NK-92 (cell line): ENCODE measurements around the gene MYB.
"Not testable (repeated sequence)": the region's sequence is repeated elsewhere in the genome, so short reads cannot be mapped to it uniquely, and the experiment has no call there.

ENCODE experiments used
- DNase-seq: peaks from one replicate; lab custom pipeline; 2025; ENCODE audit not compliant: unreplicated experiment; lab: John Stamatoyannopoulos, UW

The MYB gene

DNA sequence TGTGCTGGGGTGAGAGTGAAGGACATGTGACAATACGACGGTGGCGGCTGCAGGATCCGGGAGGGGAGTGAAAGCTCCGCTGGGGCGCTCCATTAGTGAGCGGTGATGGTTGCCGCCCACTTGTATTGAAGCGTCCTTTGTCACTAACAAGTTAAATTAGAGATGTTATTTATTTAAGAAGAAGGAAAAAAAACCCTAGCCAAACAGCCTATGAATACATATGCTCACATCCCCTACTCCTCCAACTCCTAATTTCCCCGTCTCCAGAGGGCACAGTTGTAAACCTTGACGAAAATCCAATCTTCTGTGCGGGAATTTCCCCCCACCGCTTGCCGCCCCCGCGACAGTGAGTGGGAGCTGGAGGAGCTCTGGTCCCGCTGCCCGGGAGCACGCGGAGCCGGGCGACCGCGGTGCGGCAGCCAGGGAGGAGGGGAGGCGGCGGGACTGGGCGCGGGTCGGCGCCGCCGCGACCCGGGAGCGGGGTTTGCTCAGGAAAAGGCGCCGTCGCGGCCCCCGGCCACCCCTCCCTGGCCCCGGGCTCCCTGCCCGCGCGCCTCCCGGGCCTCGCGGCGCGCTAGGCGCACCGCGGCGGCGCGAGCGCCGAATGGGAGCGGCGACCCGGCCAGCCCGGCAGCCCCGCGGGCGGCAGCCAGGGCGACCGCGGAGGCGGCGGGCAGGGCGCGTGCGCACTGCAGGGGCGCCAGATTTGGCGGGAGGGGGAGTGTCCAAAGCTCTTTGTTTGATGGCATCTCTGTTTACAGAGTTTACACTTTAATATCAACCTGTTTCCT lies at the start of gene MYB:
Gene MYB, plus strand, starts transcription at position 767 of the 791 bp plus-strand sequence. CDS start 206 bp downstream, outside the sequence.
- no peak for DNase-seq

DNA sequence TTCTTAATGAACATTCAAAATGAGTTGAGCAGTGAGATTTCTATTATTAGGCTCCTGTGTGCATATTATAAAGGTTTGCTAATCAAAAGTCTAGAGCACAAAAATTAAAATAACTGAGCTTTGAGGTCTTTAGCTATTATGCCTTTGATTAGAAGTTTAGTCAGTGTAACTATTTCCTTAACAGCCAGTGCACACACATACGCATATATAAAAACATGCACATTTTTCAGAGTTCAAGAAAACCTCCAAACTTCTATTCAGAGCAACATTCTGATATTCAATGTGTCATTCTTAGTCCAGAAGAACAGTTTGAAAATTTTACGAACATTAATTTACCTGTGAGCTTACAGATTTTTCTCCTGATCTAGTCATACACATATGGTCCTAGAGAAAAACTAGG lies 48.3 kb upstream of the MYB start:
- no peak for DNase-seq

DNA sequence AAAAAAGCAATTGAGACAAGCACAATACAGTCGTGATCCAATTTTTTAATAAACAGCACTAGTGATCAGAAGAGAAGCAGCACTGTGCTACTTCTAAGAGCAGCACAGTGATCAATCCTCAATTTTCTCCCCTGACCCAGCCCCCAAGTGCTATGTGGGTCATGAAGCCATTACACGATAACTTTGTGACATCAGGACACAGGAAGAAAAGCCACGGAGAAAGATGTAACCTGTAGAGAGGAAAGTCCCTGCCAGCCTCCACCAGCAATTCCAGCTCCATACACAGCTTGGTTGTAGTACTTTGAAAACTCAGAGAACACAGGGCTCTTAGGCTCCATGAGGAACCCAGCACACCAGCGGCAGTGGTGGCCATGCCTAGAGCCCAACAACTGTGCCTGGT lies 45.3 kb upstream of the MYB start:
- no peak for DNase-seq

DNA sequence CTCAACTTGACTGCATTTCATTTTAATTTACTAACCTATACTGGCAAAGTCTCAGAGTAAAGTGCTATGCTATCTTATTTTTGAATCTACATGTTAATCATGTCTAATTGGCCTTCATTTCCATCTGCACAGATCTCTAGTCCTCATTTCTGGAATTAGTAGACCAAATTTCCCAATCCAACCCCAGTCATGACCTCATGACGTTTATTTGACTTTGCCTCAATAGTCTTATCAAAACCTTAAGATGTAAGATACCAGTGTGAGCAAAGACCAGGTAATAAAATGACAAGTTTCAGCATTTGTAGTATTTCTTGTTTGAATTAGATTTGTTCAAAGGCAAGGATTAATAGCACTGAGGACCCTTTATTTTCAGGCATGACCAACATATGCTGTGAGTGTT lies 43.3 kb upstream of the MYB start:
- no peak for DNase-seq

DNA sequence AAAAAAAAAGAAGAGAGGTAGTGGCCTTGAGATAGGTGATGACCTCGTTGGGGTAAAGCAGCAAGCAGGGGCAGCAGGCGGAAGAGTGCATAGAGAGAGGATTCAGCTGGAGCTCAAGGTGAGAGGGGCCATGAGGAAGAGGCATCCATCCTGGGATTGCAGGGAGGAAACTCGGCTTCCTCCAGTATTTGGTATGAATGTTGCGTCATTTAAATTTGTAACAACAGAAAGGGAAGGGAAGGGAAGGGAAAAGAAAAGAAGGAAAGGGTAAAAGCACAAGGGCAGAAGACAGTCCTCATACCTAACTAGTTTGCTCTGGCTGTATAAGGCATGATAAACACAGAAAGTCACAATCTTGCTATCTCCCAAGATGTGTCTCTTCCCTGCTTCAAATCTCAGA lies 39.9 kb upstream of the MYB start:
- DNase-seq, result no peak

DNA sequence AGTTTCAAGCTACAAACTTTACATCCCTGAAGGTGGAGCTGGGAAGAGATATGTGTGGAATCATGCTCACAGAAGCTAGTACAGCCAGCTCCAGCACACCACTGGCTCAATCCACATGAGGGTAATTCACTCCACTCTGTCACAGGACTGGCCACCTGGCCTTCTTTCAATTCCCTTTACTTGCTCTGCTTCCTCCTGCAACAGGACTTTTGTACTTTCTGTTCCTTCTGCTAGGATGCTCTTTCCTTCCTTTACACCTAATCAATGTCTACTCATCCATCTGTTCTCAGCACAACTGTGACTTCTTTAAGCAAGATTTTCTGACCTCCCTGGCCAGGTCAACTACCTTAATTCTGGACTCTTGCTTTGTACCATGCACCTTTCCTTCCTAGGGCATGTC lies 39.4 kb upstream of the MYB start:
- DNase-seq, result no peak

DNA sequence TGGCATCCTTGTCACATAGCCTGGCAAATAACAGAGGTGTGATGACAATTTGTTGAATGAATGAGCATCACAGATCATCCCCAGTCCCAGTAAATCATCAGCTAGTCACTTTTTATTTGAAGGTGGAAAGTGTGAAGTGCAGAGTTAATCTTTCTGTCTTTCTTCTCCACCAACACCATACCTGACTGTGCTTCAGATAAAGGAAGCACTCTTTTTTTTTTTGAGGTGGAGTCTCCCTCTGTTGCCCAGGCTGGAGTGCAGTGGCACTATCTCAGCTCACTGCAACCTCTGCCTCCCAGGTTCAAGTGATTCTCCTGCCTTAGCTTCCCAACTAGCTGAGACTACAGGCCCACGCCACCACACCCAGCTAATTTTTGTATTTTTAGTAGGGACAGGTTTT lies 38.9 kb upstream of the MYB start:
- not testable (repeated sequence) for DNase-seq

DNA sequence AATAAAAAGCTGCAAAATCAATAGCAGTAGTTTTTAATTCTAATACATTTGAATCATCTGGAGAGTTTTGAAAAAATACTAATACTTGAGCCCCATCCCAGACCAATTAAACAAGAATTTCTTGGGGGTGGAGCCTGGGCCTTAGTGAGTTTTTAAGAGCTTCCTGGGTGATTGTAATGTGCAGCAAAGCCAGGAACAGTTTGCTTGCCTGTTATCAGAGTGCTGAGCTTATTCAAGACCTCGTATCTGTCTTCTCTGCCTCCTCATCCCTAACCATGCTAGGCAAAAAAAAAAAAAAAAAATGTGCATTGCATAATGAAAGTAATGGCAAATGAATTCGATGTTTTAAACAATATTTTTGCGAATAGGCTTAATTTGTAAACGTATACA lies 36.4 kb upstream of the MYB start:
- no peak for DNase-seq

DNA sequence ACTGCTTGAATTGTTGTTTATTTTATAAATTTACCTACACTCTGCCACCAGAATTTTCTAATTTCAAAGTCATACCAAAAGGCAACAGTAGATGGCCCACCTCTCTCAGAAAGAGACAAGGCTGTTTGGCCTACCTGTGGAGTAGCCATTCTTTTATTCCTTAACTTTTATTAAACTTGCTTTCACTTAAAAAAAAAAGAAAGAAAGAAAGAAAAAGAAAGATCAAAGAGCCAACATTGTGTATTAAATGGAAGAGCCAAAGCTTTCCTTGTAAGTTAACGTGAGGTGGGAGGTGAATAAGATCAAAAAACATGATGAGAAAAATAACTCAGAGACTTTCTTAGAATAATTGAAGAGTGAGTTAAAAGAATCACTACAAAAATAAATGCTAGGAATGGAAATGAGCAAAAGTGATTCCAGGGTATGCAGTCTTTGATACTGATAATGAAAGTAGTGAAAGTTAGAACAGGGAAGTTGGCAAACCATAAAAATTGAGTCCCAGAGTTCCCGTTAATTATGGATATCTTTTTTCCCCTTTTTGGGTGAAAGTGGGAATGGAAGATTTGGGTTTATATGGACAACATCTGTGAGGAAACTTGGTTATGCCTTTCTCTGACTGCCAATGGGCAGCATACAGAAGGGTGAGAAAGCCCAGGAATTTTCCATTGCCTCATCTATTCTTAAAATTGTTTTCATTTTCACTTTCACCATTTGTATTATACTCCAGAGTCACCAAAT lies 35.9 kb upstream of the MYB start:
- DNase-seq, result no peak

DNA sequence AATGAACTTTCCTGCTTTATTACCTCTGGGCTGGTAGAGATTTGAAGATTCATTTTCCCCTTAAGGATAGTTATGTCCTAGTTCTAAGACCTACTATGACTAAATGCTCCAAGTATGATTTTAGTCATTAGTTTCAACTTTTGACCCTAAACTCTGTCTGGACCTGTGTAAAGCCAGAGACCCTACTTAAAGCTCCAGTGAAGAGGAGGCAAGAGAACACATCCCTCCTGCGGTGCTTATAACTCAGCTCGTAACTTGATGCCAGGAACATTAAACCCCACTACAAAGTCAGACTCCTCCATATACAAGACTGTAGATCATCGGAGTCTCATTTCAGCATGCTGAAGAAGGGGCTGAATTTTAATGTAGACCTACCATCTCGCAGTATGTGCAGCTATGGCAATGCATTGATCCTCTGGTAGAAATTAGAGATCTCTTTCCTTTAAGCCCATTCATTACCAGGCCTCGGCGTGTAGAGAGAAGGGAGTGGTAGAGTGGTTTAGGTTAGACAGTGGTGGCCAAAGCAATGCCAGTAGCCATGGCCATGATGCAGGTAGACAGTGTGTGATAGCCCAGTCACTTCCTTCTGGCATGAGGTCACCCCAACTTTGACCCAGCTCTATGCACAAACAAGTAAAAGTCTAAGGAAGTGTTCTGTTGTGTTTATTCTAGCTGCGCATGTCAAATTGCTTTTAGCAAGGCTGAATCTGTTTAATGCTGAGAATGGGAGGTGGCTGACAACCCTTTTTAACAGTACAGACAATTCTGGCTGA lies 34.8 kb upstream of the MYB start:
- DNase-seq, result no peak

DNA sequence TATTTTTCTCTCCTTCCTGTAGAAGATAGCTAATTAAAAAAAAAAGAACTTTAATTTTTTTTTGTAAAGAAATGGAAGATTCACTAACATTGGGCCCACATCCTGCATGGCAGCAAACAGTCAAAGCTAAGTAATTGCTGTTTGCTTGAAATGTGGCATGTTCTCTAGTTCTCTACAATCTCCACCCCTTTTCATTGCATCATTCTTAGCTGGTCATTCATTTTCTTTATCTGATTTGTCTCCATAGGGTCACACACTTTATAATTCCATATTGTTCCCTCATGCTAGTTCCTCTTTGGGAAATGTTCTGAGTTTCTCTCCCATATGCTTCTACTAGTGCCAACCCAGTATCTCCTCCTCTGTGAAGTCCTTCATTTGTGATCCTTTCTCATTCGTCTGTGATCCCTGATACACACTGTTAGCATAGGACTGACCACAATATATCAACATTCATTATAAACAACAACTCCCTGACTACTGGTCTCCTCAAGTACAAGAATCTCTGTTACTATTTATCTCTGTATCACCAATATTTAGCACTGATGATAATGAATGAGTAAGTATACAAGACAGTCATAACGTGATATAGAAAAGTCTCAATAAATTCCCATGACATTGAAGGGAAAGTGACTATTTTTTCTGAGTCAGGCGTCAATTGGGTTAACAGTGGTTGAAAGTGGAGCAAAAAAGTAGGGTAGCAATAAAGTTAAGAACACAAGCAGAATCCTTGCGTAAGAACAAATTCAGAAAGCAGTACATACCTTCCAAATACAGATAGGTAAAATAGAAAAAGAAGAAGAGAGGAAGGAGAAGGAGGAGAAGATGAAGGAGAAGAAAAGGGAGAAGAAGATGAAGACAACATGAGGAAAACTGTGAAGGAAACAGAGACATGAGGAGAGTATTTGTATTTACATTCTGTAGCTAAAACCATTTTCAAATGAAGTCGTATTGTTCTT lies 33.2 kb upstream of the MYB start:
- DNase-seq, result no peak

DNA sequence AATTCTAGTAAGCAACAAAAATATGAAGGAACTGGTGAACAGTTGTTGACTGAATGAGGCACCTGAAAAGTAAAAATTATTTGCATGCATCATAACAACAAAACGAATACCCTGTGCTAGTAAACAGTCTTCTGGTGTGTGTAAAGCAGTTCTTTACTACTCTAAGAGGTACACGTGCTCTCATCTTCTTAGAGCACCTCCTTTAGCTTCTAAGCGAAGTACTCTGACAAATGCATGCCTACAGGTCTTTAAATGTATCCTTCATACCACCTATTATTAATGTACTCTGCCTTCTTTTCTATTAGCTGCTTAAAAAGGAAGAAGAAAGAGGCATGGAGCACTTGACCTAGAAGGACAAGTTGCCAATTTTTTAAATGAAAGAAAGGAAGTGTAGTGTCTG lies 32.2 kb upstream of the MYB start:
- no peak for DNase-seq

DNA sequence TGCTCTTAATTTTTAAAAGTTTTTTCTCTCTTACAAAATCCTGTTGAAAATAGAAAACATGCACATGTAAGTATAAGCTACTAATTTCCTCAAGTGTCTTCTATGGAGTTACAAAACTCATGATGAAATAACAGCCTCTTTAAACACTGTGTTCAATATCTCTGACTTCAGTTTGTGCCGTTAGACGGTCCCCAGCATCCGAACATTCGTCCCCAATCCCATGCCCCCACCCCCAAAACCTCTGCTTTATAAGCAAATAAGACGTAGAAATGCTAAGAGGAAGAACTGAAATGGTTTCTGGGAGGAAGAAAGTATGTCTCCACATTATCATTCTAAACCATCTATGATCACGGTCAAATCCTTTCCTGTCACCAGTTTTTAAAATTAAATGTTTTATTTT lies 31.7 kb upstream of the MYB start:
- no peak for DNase-seq

DNA sequence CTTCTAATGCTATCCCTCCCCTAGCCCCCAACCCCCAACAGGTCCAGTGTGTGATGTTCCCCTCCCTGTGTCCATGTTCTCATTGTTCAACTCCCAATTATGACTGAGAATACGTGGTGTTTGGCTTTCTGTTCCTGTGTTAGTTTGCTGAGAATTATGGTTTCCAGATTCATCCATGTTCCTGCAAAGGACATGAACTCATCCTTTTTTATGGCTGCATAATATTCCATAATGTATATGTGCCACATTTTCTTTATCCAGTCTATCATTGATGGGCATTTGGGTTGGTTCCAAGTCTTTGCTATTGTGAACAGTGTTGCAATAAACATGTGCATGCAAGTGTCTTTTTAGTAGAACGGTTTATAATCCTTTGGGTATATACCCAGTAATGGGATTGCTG lies 30.6 kb upstream of the MYB start:
- DNase-seq, result not testable (repeated sequence)

DNA sequence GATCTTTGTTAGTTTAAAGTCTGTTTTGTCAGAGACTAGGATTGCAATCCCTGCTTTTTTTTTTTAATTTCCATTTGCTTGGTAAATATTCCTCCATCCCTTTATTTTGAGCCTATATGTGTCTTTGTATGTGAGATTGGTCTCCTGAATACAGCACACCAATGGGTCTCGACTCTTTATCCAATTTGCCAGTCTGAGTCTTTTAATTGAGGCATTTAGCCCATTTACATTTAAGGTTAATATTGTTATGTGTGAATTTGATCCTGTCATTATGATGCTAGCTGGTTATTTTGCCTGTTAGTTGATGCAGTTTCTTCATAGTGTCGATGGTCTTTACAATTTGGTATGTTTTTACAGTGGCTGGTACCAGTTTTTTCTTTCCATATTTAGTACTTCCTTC lies 27.0 kb upstream of the MYB start:
- DNase-seq, result not testable (repeated sequence)

DNA sequence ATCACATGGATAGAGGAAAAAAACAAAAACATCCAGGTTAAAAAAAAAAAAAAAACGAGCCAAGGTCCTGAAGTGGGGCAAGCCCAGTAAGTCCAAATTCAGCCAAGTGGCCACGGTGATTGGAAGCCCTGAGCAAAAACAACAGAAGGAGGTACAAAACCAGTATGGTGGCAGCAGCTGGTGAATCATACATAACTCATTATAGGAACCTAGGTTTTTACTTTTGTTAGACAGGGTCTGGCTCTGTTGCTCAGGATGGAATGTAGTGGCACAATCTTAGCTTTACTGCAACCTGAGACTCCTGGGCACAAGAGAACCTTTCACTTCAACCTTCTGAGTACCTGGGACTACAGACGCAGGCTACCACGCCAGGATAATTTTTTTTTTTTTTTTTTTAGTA lies 22.7 kb upstream of the MYB start:
- DNase-seq, result no peak

DNA sequence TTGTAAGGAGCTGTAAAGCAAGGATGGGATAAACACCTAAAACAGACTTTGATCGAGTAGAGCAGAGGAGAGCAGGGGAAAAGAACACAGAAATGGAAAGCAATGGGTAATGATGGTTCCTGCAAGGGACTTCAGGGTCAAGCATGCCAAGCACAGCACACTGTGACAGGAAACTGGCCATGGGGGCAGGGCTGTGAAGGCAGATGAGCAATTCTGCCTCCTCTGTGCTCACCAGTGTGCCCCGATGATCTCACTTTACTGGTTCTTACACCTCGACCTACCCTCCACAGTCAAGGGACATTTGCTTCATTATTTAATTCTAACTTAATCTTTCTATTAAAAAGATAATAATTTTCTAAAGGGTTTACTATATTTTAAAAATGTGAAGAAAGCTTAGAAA lies 21.6 kb upstream of the MYB start:
- no peak for DNase-seq

DNA sequence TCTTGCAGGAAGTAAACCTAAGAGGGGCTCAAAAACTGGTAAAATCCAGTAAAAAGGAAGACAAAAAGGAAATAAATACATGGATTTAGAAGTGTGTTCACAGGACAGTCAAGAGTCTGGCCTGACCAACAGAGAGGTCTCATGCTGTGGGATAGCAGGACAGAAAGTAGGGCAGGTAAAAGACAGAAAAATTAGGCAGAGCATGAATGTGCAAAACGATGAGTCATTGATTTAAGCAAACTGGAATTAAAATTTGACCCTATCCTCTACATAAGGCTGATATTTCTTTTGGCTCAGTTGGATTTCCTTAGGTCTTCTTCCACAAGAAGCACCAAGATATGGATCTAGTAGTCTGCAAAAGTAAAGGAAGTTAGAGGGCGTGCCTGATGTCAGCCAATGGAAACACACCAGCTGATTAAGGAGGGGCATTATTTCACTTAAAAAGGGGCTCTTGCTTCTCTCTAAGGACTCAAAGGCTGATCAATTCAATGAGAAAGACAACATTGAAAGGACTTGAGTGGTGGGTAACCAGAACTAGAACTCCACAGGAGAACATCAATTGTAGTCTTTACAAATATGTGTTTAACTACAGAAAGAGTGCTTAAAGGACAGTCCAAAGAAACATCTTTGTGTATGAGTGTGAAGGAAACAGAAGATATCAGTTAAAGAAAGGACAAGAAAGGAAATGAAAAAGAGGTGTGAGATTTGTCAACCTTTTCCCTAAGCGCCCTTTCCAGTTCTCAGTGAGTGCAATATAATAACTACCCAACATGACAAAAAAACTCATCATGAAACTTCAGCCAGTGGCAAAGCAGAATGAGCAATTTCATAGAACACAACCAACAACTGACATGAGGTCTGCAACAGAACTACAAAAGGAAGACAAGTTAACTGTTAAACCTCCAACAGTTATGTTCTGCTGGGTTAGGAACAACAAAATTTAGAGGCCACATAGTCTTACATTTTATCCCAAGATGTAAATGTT lies 19.4 kb upstream of the MYB start:
- no peak for DNase-seq

DNA sequence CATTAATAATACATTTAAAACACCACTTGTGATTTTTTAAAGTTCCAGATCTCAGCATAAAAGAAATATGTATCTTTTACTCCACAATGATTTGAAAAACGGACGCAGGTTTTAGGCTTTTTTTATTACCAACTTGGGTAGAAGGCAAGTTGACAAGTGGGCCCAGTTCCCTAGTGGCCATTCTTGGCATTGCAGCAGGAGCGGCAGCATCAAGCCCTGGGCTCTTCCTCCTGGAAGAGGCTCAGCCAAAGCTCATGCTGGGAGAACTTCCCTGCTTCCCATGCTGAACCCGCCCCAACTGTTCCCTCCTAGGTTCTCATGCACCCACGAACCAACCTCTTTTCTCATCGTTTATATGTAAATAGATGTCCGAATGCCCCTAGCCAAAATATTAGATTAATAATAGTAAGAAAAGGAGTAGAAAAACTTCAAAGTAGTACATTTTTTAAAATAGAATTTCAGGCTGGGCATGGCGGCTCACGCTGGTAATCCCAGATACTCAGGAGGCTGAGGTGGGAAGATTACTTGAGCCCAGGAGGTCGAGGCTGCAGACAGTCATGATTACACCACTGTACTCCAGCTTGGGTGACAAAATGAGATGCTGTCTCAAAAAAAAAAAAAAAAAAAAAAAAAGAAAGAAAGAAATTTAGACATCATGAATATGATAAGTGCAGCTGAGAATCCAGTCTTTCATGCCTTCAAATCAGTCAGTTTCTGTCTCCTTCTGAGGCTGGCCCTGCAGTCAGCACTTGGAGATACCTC lies 18.2 kb upstream of the MYB start:
- DNase-seq, result no peak
